Amniotic epithelial cell (primary cell): ENCODE results near the gene RAET1L.
"Not testable (repeated sequence)": the region's sequence is repeated elsewhere in the genome, so short reads cannot be mapped to it uniquely, and the experiment has no call there.

Experiments used
- DNase-seq: peaks from one replicate; pipeline ENCODE4 v3.0.0-alpha.2; 2010; ENCODE audit warnings: low read depth

RAET1L gene

DNA sequence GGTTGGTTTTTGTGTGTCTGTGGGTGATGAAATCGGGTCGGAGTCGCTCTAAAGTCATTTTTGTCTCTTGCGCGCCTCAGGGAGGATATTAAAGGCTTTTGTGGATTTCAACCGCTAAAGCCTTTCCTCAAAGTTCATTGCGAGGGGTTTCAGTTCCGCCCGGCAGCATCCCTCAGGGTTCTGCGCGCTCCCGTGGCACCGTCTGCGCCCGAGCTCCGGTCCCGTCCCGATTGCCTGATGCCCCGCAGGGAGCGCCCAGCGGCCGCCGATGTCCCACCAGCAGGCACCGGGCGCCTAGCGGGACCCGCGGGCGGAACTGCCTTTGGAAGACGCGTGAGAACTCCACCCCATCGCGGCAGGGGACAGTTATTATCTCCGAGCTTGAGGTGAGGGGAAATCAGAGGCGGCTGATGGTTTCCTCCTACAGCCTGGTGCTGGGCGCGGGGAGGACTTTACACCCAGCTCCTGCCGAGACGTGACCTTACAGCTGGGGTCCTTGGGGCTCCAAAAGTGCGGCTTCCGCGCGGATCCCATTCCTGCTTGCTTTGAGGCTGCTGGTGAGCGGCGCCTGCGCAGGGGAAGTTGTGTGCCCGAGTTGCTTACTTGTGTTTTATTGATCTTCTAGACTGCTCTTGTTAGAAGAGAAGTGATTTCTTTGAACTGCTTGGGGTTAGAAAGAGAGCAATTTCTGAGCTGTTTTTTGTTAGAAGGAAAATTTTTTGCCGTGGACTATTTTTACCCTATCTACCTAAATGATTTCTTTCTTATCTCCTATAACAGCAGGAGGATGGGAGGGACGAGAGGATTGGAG lies 34.5 kb downstream of the RAET1L start:
- DNase-seq, result no peak

DNA sequence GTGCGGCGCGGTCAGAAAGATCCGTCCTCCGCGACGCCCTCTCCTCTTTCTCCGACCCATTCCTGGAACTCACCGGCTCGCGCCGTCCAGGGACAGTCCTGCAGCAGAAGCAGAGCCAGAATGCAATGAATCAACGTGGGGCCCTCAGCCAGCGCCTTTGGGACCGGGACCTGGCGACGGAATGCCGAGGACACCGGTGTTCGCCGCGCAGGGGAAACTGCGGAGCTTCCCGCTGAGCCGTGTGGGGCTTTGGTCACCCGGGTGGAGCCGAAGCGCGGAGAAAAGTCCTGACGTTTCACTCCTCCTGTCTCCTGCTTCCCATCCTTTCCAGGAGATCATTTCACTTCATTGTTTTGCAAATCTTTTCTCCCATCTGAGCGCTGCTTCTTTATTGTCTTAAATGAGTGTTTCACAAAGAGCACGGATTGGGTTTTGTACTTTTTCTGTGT lies 35.1 kb downstream of the RAET1L start:
- no peak for DNase-seq

DNA sequence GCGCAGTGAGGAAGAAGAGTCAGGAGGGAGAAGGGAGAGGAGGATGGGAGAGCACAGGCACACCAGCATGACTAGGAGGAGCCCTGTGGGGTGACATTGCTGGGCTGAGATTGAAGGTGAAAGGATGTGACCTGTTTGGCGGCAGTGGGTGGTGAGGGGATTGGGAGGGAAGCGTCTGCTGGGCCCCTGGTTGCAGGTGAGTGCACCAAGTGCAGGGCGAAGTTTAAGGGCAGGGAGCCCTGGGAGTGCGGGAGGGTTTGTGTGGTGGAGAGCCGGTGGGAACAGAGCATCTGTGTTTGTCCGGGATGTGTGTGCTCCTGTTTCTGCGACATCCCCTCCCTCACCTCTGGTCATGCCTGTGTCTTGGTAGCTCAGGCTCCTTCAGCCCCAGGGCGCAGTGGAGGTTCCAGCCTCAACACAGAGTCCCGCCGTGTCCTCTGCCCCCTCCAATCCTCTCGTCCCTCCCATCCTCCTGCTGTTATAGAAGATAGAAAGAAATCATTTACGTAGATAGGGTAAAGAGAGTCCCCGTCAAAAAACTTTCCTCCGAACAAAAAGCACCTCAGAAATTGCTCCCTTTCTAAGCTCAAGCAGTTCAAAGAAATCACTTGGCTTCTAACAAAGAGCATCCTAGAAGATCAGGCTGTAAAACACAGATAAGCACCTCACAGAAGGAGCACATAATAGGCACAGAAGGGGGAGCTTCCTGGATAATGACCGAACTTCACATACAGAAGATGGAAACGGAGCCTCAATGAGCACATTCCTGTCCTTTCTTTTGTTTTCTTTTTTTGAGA lies 36.6 kb downstream of the RAET1L start:
- no peak for DNase-seq

DNA sequence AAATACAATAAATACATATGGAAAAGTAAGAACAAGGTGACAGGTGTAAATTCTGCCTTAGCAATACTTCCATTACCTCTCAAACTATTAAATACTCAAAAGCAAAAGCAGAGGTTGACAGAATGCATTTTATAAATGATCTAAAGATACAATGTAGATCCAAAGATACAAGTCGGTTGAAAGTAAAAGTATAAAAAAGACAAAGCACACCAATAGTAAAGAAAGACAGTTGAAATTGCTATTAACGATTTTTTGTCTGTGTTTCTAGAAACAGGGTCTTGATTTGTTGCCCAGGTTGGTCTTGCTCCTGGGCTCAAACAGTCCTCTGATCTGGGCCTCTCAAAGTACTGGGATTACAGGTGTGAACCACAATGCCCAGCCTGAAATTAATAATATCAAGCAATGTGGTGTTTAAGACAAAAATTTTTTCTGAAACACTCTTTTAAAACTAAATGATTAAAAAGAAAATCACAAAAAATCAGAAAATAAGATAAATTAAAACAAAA lies 37.7 kb downstream of the RAET1L start:
- no peak for DNase-seq

DNA sequence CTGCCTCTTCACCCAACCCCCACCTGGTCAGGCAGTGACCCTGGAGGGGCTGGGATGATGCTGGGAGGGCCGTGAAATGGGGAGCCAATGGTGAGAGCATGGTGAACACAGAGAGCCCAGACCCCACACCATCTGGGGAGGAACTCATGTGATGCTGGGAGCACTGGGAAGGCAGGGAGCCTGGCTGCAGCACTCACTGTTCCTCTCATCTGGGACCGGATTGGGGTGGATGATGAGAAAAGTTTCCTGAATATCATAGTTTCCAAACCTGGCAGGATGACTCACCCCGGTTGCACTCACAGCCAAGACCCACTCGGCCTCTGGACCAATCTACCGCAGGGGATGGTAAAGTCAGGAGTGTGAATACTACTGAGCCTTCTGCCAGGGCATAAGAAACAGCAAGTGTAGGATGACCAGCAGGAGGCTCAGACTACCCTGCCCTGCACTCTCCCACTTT lies 39.8 kb downstream of the RAET1L start:
- no peak for DNase-seq

DNA sequence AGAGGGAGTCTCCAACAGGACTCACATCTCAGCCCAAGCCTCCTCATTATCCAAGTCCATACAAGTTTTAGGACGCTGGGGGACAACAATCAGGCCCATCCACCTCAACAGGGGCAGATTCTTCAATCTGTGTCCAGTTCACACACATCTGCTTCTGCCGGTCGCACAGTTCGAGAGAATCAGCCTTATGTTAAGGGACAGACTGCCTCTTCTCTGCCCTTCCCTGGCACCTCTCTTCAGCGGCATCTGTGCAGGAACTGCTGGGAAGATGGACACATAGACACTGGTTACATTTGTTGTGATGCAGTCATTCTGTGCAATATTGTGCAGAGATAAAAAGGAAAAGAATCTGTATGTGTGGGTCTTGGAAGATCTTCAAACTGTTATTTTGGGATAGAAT lies 40.6 kb downstream of the RAET1L start:
- no peak for DNase-seq

DNA sequence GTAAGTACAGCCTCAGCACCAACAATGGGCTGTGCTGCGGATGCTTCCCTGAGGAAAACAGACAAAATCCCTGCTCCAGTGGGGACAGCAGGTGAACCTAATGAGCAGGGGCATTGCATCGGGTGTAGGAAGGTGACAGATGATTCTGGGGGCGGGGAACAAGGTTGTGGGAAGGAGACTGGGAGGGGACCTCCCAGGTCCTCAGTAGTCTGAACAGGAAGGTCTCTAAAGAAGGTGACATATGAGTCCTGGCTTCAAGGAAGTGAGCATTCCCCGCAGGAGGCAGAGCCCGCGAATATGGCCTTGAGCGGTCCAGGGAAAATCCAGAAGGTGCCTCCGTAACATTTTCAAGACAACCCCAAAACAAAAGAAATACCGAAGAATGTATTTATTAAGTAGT lies 42.2 kb downstream of the RAET1L start:
- DNase-seq, result no peak

DNA sequence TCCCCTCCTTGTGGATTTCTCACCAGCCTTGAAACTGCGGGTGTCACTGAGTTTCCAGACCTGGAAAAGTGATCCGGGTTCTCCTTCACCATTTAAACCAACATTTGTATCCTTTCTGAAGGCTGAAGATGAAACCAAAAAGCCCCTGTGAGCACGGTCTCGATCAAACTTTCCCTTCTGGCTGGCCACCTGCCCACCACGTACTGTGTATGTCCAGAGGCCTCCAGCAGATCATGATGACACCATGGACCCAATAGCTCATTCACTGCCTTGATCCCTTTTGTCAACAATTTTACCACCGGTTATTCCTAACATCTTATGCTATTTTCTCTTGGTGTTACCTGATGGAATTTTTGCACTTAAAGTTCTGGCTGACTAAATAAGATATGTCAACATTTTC lies 46.0 kb downstream of the RAET1L start:
- DNase-seq, result no peak

DNA sequence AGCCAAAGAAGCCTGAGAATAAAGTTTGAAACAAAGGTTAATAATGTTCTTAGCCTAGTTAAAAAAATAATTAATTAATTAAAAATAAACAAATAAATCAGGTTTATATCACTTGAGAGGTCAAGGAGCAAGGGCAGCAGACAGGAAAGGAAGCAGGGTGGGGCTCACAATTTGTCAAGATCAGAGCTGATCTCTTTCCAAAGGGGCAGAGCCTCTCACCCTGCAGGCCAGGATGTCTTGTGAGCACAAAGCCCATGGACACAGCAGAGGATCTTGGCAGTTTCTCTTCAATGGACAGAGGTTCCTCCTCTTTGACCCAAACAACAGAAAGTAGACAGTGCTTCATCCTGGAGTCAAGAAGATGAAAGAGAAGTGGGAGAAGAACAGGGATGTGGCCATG lies 46.7 kb downstream of the RAET1L start:
- DNase-seq, result no peak

DNA sequence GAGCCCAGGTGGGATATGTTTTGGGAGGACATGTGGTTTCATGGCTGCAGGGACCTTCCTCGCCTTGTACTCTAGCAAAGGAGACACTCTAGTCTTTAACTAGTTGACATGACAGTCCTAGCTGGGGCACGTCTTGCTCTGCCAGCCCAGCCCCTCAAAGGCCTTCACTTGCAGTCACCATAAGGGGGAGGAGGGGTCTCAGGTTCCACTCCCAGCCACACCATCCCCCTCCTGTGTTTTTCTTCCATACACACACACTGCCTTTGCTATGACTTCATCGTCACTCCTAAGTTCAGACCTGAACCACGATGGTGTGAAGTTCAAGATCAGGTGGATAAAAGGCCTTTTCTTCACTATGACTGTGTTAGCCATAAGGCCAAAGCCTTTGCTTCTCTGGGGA lies 48.1 kb downstream of the RAET1L start:
- DNase-seq, result no peak

DNA sequence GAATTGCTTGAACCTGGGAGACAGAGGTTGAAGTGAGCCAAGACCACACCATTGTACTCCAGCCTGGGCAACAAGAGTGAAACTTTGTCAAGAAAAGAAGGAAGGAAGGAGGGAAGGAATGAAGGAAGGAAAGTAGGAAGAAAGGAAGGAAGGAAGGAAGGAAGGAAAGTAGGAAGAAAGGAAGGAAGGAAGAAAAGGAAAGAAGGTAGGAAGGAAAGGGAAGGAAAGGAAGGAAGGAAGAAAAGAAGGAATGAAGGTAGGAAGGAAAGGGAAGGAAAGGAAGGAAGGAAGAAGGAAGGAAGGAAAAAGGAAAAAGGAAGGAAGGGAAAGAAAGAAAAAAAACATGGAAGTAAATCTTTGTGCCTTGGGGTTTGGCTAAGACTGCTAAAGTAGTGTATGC lies 49.9 kb downstream of the RAET1L start:
- no peak for DNase-seq

DNA sequence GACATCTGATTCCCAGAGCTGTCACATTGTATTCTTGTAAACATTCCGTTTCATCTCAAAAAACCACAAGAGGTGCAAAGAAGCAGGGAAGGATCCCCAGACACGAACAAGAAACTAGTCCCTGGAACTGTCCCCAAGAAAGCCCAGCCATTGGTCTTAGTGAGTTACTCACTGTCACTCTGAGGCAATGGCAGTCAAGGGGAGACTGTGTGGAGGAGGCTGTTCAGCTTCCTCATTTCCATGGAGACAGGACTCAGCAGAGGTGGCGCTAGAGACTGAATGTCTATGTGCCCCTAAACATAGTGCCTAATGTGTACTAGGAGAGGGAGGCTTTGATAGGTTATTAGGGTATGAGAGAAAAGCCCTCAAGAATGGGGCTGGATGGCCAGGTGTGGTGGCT lies 50.5 kb downstream of the RAET1L start:
- no peak for DNase-seq

DNA sequence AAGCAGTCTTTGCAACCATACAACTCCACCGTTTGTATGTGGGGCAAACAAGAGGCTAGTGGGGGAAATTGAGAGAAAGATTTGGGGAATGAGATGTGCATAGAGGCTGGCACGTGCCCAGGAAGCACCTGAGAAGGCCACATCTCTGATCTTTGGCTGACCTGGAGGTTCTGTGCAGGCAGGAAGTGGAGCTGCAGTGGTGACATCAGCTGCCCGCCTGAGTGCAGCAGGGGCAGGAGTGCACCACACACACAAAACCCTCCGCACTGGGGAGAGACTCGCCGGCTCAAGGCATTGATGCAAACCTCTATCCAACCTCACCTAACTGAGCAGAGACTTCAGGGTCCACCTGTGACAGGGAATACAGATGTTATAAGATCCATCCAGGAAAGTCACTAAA lies 50.9 kb downstream of the RAET1L start:
- not testable (repeated sequence) for DNase-seq

DNA sequence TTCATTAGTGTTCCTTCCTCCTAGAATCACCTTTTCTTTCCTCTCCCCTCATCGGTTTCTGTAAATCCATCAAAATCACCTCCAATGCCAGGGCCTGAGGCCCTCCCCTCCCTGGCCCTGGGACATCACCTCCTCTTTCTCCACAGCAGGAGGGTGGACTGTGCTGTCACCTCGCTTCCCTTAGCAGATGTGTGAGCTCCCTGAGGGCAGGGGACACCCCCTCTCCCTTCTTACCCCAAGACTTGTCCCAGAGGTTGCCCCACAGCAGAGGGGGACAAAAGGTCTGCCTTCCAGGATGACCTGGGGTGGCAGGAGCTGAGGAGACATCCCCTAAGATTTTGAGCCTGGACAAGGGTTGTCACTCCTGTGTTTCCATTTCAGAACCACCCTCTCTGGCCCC lies 55.7 kb downstream of the RAET1L start:
- no peak for DNase-seq

DNA sequence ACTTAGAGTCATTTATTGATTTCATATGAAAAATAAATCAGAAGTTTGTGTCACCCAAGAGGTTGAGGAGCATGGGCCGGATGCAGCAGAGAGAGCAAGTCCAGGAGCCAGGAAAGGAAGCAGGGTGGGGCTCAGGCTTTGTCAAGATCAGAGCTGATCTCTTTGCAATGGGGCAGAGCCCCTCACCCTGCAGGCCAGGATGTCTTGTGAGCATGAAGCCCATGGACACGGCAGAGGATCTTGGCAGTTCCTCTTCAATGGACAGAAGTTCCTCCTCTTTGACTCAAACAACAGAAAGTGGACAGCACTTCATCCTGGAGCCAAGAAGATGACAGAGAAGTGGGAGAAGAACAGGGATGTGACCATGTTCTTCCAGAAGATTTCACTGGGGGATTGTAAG lies 56.4 kb downstream of the RAET1L start:
- not testable (repeated sequence) for DNase-seq
